ENCODE data around the gene HOXD10. TPM values are rescaled to one million over a fixed set of nuclear protein-coding genes. Genes with fewer than 3 reads are reported as not detected.

Gene HOXD10
- total and polyA plus RNA-seq, 2 experiments from 2014 or later = not detected

DNA sequence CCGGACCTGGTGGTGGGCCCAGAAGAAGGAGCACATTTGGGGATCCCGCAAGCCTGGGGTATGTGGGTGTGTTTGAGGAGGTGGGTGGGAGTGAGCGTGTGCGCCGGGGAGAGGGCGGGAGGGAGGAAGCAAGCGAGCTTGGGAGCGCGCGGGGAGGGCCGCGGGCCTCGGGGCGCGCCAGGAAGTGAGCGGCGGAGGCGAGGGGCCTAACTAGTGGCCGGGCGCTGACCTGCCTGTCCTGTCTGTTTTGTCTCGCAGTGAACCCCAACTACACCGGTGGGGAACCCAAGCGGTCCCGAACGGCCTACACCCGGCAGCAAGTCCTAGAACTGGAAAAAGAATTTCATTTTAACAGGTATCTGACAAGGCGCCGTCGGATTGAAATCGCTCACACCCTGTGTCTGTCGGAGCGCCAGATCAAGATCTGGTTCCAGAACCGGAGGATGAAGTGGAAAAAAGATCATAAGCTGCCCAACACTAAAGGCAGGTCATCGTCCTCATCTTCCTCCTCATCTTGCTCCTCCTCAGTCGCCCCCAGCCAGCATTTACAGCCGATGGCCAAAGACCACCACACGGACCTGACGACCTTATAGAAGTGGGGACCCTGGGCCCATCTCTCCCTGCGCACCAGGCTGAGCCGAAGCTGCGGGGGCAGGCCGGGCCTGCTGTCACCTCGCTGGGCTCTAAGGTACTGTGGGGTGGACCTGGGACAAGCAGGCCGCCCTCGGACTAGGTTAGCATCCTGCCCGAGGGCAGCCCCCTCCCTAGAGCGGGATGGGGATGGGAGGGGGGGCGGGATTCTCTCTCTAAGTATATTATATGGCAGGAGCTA, 36.0 kb downstream of the HOXD10 start:
- TF ChIP-seq, protein P1, sequence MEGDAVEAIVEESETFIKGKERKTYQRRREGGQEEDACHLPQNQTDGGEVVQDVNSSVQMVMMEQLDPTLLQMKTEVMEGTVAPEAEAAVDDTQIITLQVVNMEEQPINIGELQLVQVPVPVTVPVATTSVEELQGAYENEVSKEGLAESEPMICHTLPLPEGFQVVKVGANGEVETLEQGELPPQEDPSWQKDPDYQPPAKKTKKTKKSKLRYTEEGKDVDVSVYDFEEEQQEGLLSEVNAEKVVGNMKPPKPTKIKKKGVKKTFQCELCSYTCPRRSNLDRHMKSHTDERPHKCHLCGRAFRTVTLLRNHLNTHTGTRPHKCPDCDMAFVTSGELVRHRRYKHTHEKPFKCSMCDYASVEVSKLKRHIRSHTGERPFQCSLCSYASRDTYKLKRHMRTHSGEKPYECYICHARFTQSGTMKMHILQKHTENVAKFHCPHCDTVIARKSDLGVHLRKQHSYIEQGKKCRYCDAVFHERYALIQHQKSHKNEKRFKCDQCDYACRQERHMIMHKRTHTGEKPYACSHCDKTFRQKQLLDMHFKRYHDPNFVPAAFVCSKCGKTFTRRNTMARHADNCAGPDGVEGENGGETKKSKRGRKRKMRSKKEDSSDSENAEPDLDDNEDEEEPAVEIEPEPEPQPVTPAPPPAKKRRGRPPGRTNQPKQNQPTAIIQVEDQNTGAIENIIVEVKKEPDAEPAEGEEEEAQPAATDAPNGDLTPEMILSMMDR (IDR thresholded peaks at IDR 0.05; ENCODE audit: low read depth, low read length) = no peak
- H3K4me1 ChIP-seq (ENCODE audit: low read depth) = peaks cover 4% of the 10 kb centered on the region
- no peaks in the 10 kb centered on the region for H3K36me3 ChIP-seq
- no peak for DNase-seq (ENCODE audit: low read depth in 1 of 2, low spot score in 1 of 2)
- H3K9me3 ChIP-seq (ENCODE audit: low read depth) = peaks cover 3% of the 10 kb centered on the region
- H3K27me3 ChIP-seq = peaks cover 100% of the 10 kb centered on the region
- no peak overlapping the region for H3K4me3 ChIP-seq
- no peak overlapping the region for H3K27ac ChIP-seq

DNA sequence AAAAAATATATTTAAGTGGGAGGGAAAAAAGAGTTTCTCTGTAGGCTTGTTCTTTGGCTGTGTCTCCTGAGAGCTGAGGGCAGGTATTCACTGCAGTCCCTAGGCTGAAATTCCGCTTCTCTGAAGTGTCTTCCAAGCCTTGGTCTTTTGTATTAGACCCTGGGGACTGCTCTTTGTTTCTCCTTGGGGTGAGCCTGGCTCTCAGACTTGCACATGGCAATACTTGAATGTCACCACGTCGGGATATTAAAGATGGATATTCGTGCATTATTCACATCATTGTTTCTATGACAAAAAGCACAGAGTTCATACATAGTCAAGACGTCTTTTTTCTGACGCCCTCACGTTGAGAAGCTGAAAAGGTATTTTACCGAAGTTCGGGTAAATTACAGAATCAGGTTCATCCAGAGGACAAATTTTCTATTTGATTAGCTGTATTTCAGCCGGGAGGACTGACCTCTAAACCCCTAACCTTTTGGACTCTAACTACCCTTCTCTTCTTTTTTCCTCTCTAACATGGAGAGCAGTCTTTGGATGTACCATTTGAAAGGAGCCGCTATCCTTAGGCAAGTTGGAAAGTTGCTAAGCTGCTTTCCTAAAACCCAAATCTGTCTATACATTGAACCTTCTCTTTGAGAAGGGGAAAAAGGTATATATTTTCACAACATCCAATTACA, 38.1 kb downstream of the HOXD10 start:
- Histone ChIP-seq H3K4me1 (ENCODE audit: low read depth) (peaks cover 10% of the 10 kb centered on the region), H3K9me3 (ENCODE audit: low read depth) (peaks cover 3% of the 10 kb centered on the region), H3K27ac (no peak overlapping the region), H3K36me3 (no peaks in the 10 kb centered on the region), H3K4me3 (no peak overlapping the region), H3K27me3 (peaks cover 100% of the 10 kb centered on the region)
- DNase-seq (ENCODE audit: low read depth in 1 of 2, low spot score in 1 of 2) = no peak
- TF ChIP-seq, protein P1 (IDR thresholded peaks at IDR 0.05; ENCODE audit: low read depth, low read length) = no peak

DNA sequence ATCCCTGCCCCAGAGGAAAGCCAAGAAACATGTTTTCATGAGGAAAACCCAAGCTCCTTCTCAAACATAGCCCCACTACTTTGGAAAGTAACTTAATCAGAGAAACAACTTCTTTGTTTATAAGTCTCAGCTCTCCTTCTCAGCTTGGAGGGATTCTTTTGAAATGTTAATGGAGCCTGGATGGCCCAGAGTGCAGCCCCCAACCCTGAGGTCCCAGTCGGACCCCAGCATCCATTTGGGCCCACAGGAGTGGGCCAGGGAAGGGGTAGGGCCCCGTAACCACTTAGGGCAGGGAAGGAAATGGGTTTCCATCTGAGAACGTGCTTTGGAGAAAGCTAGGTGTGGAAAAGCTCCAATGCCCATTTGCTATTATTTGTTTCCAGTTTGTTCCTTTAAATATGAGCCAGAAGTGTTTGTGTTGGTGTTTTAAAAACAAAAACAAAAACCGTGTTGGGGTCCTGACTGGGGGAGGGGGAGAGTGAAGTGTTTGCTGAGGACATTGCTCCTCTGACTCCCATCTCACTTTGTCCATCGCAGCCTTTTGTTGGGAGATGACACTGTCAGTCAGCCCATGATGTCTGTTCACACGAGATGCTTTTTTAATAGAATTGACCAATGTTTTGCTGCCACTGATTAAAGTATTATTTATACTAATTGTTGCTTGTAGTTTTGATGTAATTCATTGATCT, 38.9 kb downstream of the HOXD10 start:
- H3K4me3 ChIP-seq = no peak overlapping the region
- TF ChIP-seq, protein P1 (IDR thresholded peaks at IDR 0.05; ENCODE audit: low read depth, low read length) = no peak
- peaks cover 3% of the 10 kb centered on the region for H3K9me3 ChIP-seq (ENCODE audit: low read depth)
- no peak overlapping the region for H3K27ac ChIP-seq
- peaks cover 10% of the 10 kb centered on the region for H3K4me1 ChIP-seq (ENCODE audit: low read depth)
- no peaks in the 10 kb centered on the region for H3K36me3 ChIP-seq
- no peak for DNase-seq (ENCODE audit: low read depth in 1 of 2, low spot score in 1 of 2)
- peaks cover 100% of the 10 kb centered on the region for H3K27me3 ChIP-seq

DNA sequence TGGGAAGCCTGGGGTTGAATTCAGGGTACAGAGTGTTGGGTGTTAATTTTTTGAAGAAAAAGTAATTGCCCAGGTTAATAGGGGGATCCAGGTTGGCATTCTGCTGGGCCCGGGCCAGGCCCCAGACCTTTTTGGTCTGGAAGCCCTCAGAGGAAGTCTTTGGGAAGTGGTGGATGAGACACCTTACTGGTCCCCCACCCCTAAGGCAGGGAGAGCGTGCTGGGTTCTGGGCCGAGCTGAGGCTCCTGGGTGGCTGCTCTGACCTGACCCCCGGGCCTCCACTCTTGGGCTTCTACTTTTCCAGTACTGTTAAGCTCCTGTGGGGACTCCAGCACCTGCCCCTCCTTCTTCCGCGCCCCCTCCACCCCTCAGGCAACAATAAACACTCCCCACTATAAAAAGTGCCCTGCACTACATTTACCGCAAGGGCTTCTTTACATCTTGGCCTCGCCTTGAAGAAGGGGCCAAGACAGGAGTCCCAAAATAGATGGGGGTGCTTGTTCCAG, 39.8 kb downstream of the HOXD10 start:
- DNase-seq (ENCODE audit: low read depth in 1 of 2, low spot score in 1 of 2) = no peak

More for the DNA sequence above, 39.8 kb downstream of the HOXD10 start:
- Histone ChIP-seq H3K27me3 (peaks cover 100% of the 10 kb centered on the region), H3K36me3 (no peaks in the 10 kb centered on the region), H3K9me3 (ENCODE audit: low read depth) (peaks cover 3% of the 10 kb centered on the region), H3K27ac (no peak overlapping the region), H3K4me1 (ENCODE audit: low read depth) (peaks cover 10% of the 10 kb centered on the region), H3K4me3 (no peak overlapping the region)
- TF ChIP-seq, protein P1 (IDR thresholded peaks at IDR 0.05; ENCODE audit: low read depth, low read length) = no peak
